Endodermal cell (in vitro differentiated cells): ENCODE data around the gene TSPO. TPM values are rescaled to one million over a fixed set of nuclear protein-coding genes. Genes with fewer than 3 reads are reported as not detected.
"Not testable (repeated sequence)": the region's sequence is repeated elsewhere in the genome, so short reads cannot be mapped to it uniquely, and the experiment has no call there.

ENCODE experiments used
- DNase-seq: peaks from one replicate; pipeline ENCODE4 v3.0.0-alpha.2; 2017
- H3K27ac ChIP-seq: 2 replicates; pipeline ENCODE4 v1.5.1; 2013; ENCODE audit warnings: mild to moderate bottlenecking, low read depth, low read length, moderate library complexity
- H3K27me3 ChIP-seq: 2 replicates; pipeline ENCODE4 v1.6.1; 2013; ENCODE audit warnings: mild to moderate bottlenecking, low read length, moderate library complexity; ENCODE audit not compliant: insufficient read depth, control insufficient read depth, poor library complexity, severe bottlenecking
- H3K36me3 ChIP-seq: 2 replicates; pipeline ENCODE4 v1.7.0; 2013; ENCODE audit warnings: mild to moderate bottlenecking, low read length, moderate library complexity; ENCODE audit not compliant: control insufficient read depth, insufficient read depth
- H3K4me1 ChIP-seq: one replicate; pipeline ENCODE4 v1.7.0; 2013; ENCODE audit warnings: low read length; ENCODE audit not compliant: control insufficient read depth, insufficient read depth
- H3K4me3 ChIP-seq: 2 replicates; pipeline ENCODE4 v1.5.1; 2013; ENCODE audit warnings: mild to moderate bottlenecking, low read length, moderate library complexity
- H3K9ac ChIP-seq: 2 replicates; pipeline ENCODE4 v1.6.1; 2013; ENCODE audit warnings: mild to moderate bottlenecking, low read length, moderate library complexity; ENCODE audit not compliant: poor library complexity, severe bottlenecking; ENCODE audit errors: extremely low read depth
- H3K9me3 ChIP-seq: 2 replicates; pipeline ENCODE4 v1.6.1; 2013; ENCODE audit warnings: mild to moderate bottlenecking, low read length, moderate library complexity; ENCODE audit not compliant: control insufficient read depth
- H3K27ac Mint-ChIP-seq: 2 replicates; pipeline ENCODE4 v1.8.0; 2020; ENCODE audit warnings: mixed read lengths
- H3K27me3 Mint-ChIP-seq: 2 replicates; pipeline ENCODE4 v1.8.0; 2021; ENCODE audit warnings: mild to moderate bottlenecking, mixed read lengths; ENCODE audit not compliant: insufficient read depth
- H3K36me3 Mint-ChIP-seq: 2 replicates; pipeline ENCODE4 v1.8.0; 2020; ENCODE audit warnings: low read depth, mixed read lengths
- H3K4me1 Mint-ChIP-seq: 2 replicates; pipeline ENCODE4 v1.8.0; 2020; ENCODE audit warnings: mixed read lengths
- H3K4me3 Mint-ChIP-seq: 2 replicates; pipeline ENCODE4 v1.8.0; 2020; ENCODE audit warnings: mild to moderate bottlenecking, moderate library complexity, mixed read lengths
- H3K9me3 Mint-ChIP-seq: 2 replicates; pipeline ENCODE4 v1.8.0; 2020; ENCODE audit warnings: mild to moderate bottlenecking, mixed read lengths
- CTCF ChIP-seq: fragments of 200-600 bp; sonication (generic); conservative IDR thresholded peaks from 2 replicates; pipeline ENCODE4 v1.5.0; 2021; ENCODE audit warnings: antibody characterized with exemption, mild to moderate bottlenecking
- WGBS, 2 experiments: methylation state at CpG; one replicate each; pipeline versions ENCODE4 v1.1.5 to v1.1.7; 2013; ENCODE audit warnings: missing lambda C conversion rate in 2 of 2, mixed read lengths in 1 of 2; ENCODE audit not compliant: insufficient coverage in 1 of 2, insufficient read length in 1 of 2; 5-methylcytosine and 5-hydroxymethylcytosine counted together
- long read RNA-seq, 4 experiments: library from polyadenylated mRNA in 2 of 4; library from RNA in 1 of 4; library from capped mRNA in 1 of 4; stranded (forward) in 3 of 4; unstranded in 1 of 4; transcript quantifications; one replicate each; pipeline ENCODE4 v2.0.0, GENCODE V29; 2020 to 2021; ENCODE audit warnings: inconsistent platforms in 1 of 4
- polyA plus RNA-seq, 2 experiments: library from polyadenylated mRNA; stranded (reverse); fragments of 50-300 nt; gene quantifications; one replicate each; pipeline ENCODE4 v1.2.3, GENCODE V29; 2013
- total RNA-seq, 2 donors: library from RNA; stranded (reverse); fragmentation: NEBNext Ultra II Directional in 1 of 2; extraction: Animal tissue kit (Norgen Biotek cat#: 25700) in 1 of 2; gene quantifications; 2 replicates in 1 of 2; 3 replicates in 1 of 2; pipeline ENCODE4 v1.2.1, GENCODE V29; 2021

TSPO gene
- 10 to 100 TPM in 1 of 2 donors, 1 to 10 TPM in 1; 9.6 to 12.3 TPM for total RNA-seq
- 25.2 TPM for polyA plus RNA-seq (2013, experiment 1 of 2)
- 20.9 TPM for polyA plus RNA-seq (2013, experiment 2 of 2)
- long read RNA-seq, experiment 1, transcript TSPO-202 (4 exons, 881 nt): major isoform, 9 of 11 reads
- long read RNA-seq, experiment 1, partial matches to known transcripts: 1 of 11 reads
- long read RNA-seq, experiment 1, other reads (novel, unspliced or antisense): 1 of 11 reads
- long read RNA-seq, experiment 2, transcript TSPO-202 (4 exons, 881 nt): major isoform, 20 of 22 reads
- long read RNA-seq, experiment 2, partial matches to known transcripts: 1 of 22 reads
- long read RNA-seq, experiment 2, other reads (novel, unspliced or antisense): 0 of 22 reads
- long read RNA-seq, experiment 3, transcript TSPO-202 (4 exons, 881 nt): major isoform, 19 of 19 reads
- long read RNA-seq, experiment 3, partial matches to known transcripts: 0 of 19 reads
- long read RNA-seq, experiment 3, other reads (novel, unspliced or antisense): 0 of 19 reads
- long read RNA-seq, experiment 4, transcript TSPO-202 (4 exons, 881 nt): major isoform, 48 of 50 reads
- long read RNA-seq, experiment 4, partial matches to known transcripts: 0 of 50 reads
- long read RNA-seq, experiment 4, other reads (novel, unspliced or antisense): 2 of 50 reads

- no peak for TF ChIP-seq CTCF
- Mint-ChIP-seq H3K4me1 (peaks cover 2% of the 10 kb centered on the region), H3K27ac (no peak within 1 kb of the TSS), H3K9me3 (no peaks in the 10 kb centered on the region), H3K36me3 (no peaks in the 10 kb centered on the region), H3K4me3 (peak within 1 kb of the TSS; percentile 60), H3K27me3 (peaks cover 16% of the 10 kb centered on the region)
- H3K27ac ChIP-seq: no peak within 1 kb of the TSS
- peak; percentile 86 for DNase-seq
- no peaks in the 10 kb centered on the region for H3K36me3 ChIP-seq
- no peaks in the 10 kb centered on the region for H3K9me3 ChIP-seq
- H3K9ac ChIP-seq: no peak within 1 kb of the TSS
- H3K4me1 ChIP-seq: peaks cover 4% of the 10 kb centered on the region
- H3K27me3 ChIP-seq: no peaks in the 10 kb centered on the region
- peak within 1 kb of the TSS; percentile 65 for H3K4me3 ChIP-seq
- WGBS, 2 experiments: 26 to 39% methylated on average over 42 to 75 of the region's 75 CpGs
Measured at GRCh38 chr22:43151251-43152002, at the start of gene TSPO. Gene TSPO, plus strand, starts transcription at chr22:43151559. Its CDS starts 7,680 bp downstream, at chr22:43159239.

GRCh38 chr22:43104056-43104625, 47.2 kb upstream of the TSPO start:
- 70 to 75% methylated on average over 8 to 15 of the region's 15 CpGs for WGBS, 2 experiments
- peak overlapping the region; percentile 60 for H3K27ac ChIP-seq
- H3K27me3 ChIP-seq, H3K9ac ChIP-seq, H3K36me3 ChIP-seq, H3K27me3 Mint-ChIP-seq, H3K4me3 Mint-ChIP-seq, H3K4me1 ChIP-seq, H3K9me3 ChIP-seq, H3K9me3 Mint-ChIP-seq, H3K4me3 ChIP-seq, H3K36me3 Mint-ChIP-seq: not testable (repeated sequence)
- peak overlapping the region; percentile 22 for H3K27ac Mint-ChIP-seq
- peak; percentile 68 for DNase-seq
- peaks cover 13% of the 10 kb centered on the region for H3K4me1 Mint-ChIP-seq

- WGBS, 2 experiments: 98 to 100% methylated on average over 1 to 3 of the region's 3 CpGs
- H3K27ac ChIP-seq, H3K9ac ChIP-seq, H3K36me3 ChIP-seq, H3K27ac Mint-ChIP-seq, H3K9me3 ChIP-seq, H3K9me3 Mint-ChIP-seq, H3K27me3 ChIP-seq, H3K4me1 ChIP-seq, DNase-seq, H3K4me3 Mint-ChIP-seq, H3K27me3 Mint-ChIP-seq, H3K4me3 ChIP-seq, H3K36me3 Mint-ChIP-seq: not testable (repeated sequence)
- H3K4me1 Mint-ChIP-seq: peaks cover 13% of the 10 kb centered on the region
Measured at GRCh38 chr22:43104950-43105349, 46.4 kb upstream of the TSPO start.
